ENCODE measurements around the gene RPUSD3. TPM values are rescaled to one million over a fixed set of nuclear protein-coding genes. Genes with fewer than 3 reads are reported as not detected.
"Not testable (repeated sequence)": the region's sequence is repeated elsewhere in the genome, so short reads cannot be mapped to it uniquely, and the experiment has no call there.

The RPUSD3 gene
- polyA plus RNA-seq, 3 donors, result 29.8 to 35.4 (median 30.2) TPM

- DNase-seq (ENCODE audit: low read depth in 3 of 3, low spot score in 2 of 3), result no peak
Measured at GRCh38 chr3:9866639-9867038, 22.8 kb upstream of the RPUSD3 start.

GRCh38 chr3:9865125-9865637, 21.4 kb upstream of the RPUSD3 start:
- DNase-seq (ENCODE audit: low read depth in 3 of 3, low spot score in 2 of 3), result not testable (repeated sequence)

GRCh38 chr3:9864200-9864927, 20.6 kb upstream of the RPUSD3 start:
- DNase-seq (ENCODE audit: low read depth in 3 of 3, low spot score in 2 of 3), result peak in 1 of 3 donors; percentile 43

GRCh38 chr3:9863058-9863772, 19.4 kb upstream of the RPUSD3 start:
- DNase-seq (ENCODE audit: low read depth in 3 of 3, low spot score in 2 of 3), result no peak

GRCh38 chr3:9862391-9863057, 18.7 kb upstream of the RPUSD3 start:
- DNase-seq (ENCODE audit: low read depth in 3 of 3, low spot score in 2 of 3), result peak in 1 of 3 donors; percentile 23

GRCh38 chr3:9861626-9862130, 17.9 kb upstream of the RPUSD3 start:
- no peak for DNase-seq (ENCODE audit: low read depth in 3 of 3, low spot score in 2 of 3)

- no peak for DNase-seq (ENCODE audit: low read depth in 3 of 3, low spot score in 2 of 3)
Measured at GRCh38 chr3:9861201-9861600, 17.4 kb upstream of the RPUSD3 start.

- DNase-seq (ENCODE audit: low read depth in 3 of 3, low spot score in 2 of 3), result no peak
Measured at GRCh38 chr3:9859530-9860025, 15.8 kb upstream of the RPUSD3 start.

- DNase-seq (ENCODE audit: low read depth in 3 of 3, low spot score in 2 of 3), result no peak
Measured at GRCh38 chr3:9855594-9855993, 11.8 kb upstream of the RPUSD3 start.

GRCh38 chr3:9854291-9854940, 10.6 kb upstream of the RPUSD3 start:
- DNase-seq (ENCODE audit: low read depth in 3 of 3, low spot score in 2 of 3), result not testable (repeated sequence)

GRCh38 chr3:9852528-9852927, 8.7 kb upstream of the RPUSD3 start:
- no peak for DNase-seq (ENCODE audit: low read depth in 3 of 3, low spot score in 2 of 3)

- not testable (repeated sequence) for DNase-seq (ENCODE audit: low read depth in 3 of 3, low spot score in 2 of 3)
Measured at GRCh38 chr3:9851926-9852325, 8.1 kb upstream of the RPUSD3 start.

GRCh38 chr3:9851383-9851782, 7.6 kb upstream of the RPUSD3 start:
- not testable (repeated sequence) for DNase-seq (ENCODE audit: low read depth in 3 of 3, low spot score in 2 of 3)

GRCh38 chr3:9848860-9849259, 5.1 kb upstream of the RPUSD3 start:
- DNase-seq (ENCODE audit: low read depth in 3 of 3, low spot score in 2 of 3), result not testable (repeated sequence)

- DNase-seq (ENCODE audit: low read depth in 3 of 3, low spot score in 2 of 3), result not testable (repeated sequence)
Measured at GRCh38 chr3:9847870-9848269, 4.1 kb upstream of the RPUSD3 start.

- no peak for DNase-seq (ENCODE audit: low read depth in 3 of 3, low spot score in 2 of 3)
Measured at GRCh38 chr3:9846931-9847488, 3.2 kb upstream of the RPUSD3 start.

GRCh38 chr3:9846231-9846630, 2.4 kb upstream of the RPUSD3 start:
- no peak for DNase-seq (ENCODE audit: low read depth in 3 of 3, low spot score in 2 of 3)

- no peak for DNase-seq (ENCODE audit: low read depth in 3 of 3, low spot score in 2 of 3)
Measured at GRCh38 chr3:9841015-9841414, 2.8 kb downstream of the RPUSD3 start.

GRCh38 chr3:9838856-9839255, 5.0 kb downstream of the RPUSD3 start:
- DNase-seq (ENCODE audit: low read depth in 3 of 3, low spot score in 2 of 3), result no peak
